Central memory CD8-positive, alpha-beta T cell (primary cell): ENCODE measurements around the gene COPS7A.

Experiments used
- ATAC-seq: fragments of 150-1000 bp; cut with Tn5 transposase; replicated peaks from 2 replicates; pipeline ENCODE4 v1.10.0; 2022; ENCODE audit warnings: mild to moderate bottlenecking, moderate FRiP score, moderate number of reproducible peaks; ENCODE audit not compliant: poor library complexity, severe bottlenecking; ENCODE audit errors: extremely low read depth
- DNase-seq, 2 donors: peaks; one replicate each; pipeline ENCODE4 v3.0.0; 2021; ENCODE audit warnings: low spot score in 2 of 2
- H3K27ac Mint-ChIP-seq: one replicate; pipeline ENCODE4 v1.8.0; 2022; ENCODE audit warnings: low read depth, mild to moderate bottlenecking, moderate library complexity, mixed read lengths
- H3K27me3 Mint-ChIP-seq: one replicate; pipeline ENCODE4 v1.8.0; 2022; ENCODE audit warnings: mixed read lengths
- H3K36me3 Mint-ChIP-seq: one replicate; pipeline ENCODE4 v1.8.0; 2022; ENCODE audit warnings: mild to moderate bottlenecking, moderate library complexity, mixed read lengths; ENCODE audit not compliant: insufficient read depth
- H3K4me1 Mint-ChIP-seq: one replicate; pipeline ENCODE4 v1.8.0; 2022; ENCODE audit warnings: mixed read lengths
- H3K4me3 Mint-ChIP-seq: one replicate; pipeline ENCODE4 v1.8.0; 2022; ENCODE audit warnings: mild to moderate bottlenecking, moderate library complexity, mixed read lengths
- H3K9me3 Mint-ChIP-seq: one replicate; pipeline ENCODE4 v1.8.0; 2022; ENCODE audit warnings: mixed read lengths

The COPS7A gene

DNA sequence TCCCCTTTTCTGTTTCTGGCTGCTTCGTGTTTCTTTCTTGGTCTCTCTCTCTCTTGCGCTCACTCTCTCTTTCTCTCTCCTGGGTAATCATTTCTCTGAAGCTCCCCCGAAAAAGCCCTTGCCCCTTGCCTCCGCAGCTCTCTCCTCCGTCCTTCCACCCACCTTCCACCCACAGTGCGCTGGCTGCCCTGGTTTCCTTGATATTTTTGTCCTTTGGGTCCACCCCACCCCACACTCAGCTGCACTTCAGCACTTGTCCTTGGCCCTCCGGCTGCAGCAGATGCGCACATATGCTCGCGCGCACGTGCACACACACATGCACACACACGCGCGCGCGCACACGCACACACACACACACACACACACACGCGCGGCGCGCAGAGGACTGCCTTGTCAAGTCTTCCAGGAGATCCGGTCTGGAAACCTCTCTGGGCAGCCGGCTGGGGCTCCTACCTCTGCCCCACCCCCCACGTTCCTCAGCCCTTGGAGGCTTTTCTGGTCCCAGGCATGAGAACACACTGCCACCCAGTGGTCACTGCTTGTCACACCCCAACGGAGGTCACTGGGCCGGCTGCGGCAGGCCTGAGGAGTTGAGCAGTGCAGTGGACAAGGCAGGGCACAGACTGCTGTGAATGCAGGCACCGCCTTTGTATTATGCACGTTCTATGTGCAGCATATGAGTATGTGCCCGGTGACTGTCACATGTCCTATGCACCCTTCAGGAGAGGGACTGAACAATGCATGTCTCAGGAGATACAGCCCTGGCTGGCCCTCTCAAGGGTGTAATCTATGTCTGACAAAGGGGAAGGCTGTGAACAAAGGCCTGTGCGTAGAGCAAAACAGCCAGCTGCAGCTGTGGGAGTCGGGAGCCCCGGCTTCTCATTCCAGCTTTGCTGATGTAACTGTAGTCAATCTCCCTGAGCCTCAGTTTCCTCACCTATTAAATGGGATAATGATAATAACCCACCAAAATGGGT, 55.0 kb downstream of the COPS7A start:
- Mint-ChIP-seq H3K4me3 (peak overlapping the region; percentile 75), H3K27me3 (peaks cover 6% of the 10 kb centered on the region), H3K9me3 (no peaks in the 10 kb centered on the region), H3K4me1 (peaks cover 42% of the 10 kb centered on the region), H3K36me3 (peaks cover 9% of the 10 kb centered on the region), H3K27ac (peak overlapping the region; percentile 87)
- DNase-seq (peak; percentile 77 to 79), ATAC-seq (peak; percentile 57)

- H3K27me3 Mint-ChIP-seq: peaks cover 6% of the 10 kb centered on the region
- no peaks in the 10 kb centered on the region for H3K9me3 Mint-ChIP-seq
- peaks cover 32% of the 10 kb centered on the region for H3K4me1 Mint-ChIP-seq
- no peak for DNase-seq
- no peak for ATAC-seq
- H3K27ac Mint-ChIP-seq: no peak overlapping the region
- H3K4me3 Mint-ChIP-seq: no peak overlapping the region
- H3K36me3 Mint-ChIP-seq: peaks cover 6% of the 10 kb centered on the region
Observed at GRCh38 chr12:6779708-6780432, 56.0 kb downstream of the COPS7A start.

- H3K4me3 Mint-ChIP-seq: no peak overlapping the region
- H3K9me3 Mint-ChIP-seq: no peaks in the 10 kb centered on the region
- DNase-seq (no peak), ATAC-seq (no peak)
- H3K27me3 Mint-ChIP-seq: peaks cover 6% of the 10 kb centered on the region
- no peak overlapping the region for H3K27ac Mint-ChIP-seq
- H3K4me1 Mint-ChIP-seq: peaks cover 25% of the 10 kb centered on the region
- H3K36me3 Mint-ChIP-seq: peaks cover 6% of the 10 kb centered on the region
Observed at GRCh38 chr12:6780573-6780972, 56.7 kb downstream of the COPS7A start.
